Vagina (tissue), 2 donors: ENCODE measurements around the gene EIF2B4. TPM values are rescaled to one million over a fixed set of nuclear protein-coding genes. Genes with fewer than 3 reads are reported as not detected.

Source experiments
- DNase-seq, 2 donors: peaks; one replicate each; pipeline ENCODE4 v3.0.0-alpha.2; 2017; ENCODE audit errors: extremely low spot score in 2 of 2
- H3K27ac ChIP-seq: fragments of 200-600 bp; sonication (generic); one replicate; pipeline ENCODE4 v1.5.1; 2019
- H3K27me3 ChIP-seq: fragments of 200-600 bp; sonication (generic); one replicate; pipeline ENCODE4 v1.5.1; 2019
- H3K36me3 ChIP-seq, 2 donors: fragments of 200-600 bp; sonication (generic); one replicate each; pipeline ENCODE4 v1.5.1; 2017 to 2019
- H3K4me1 ChIP-seq: fragments of 200-600 bp; sonication (generic); one replicate; pipeline ENCODE4 v1.5.1; 2019
- H3K4me3 ChIP-seq, 2 donors: fragments of 200-600 bp; sonication (generic); 1 replicate in 1 of 2; 2 replicates in 1 of 2; pipeline ENCODE4 v1.5.1; 2016 to 2019
- H3K9me3 ChIP-seq: fragments of 200-600 bp; sonication (generic); one replicate; pipeline ENCODE4 v1.5.1; 2019
- POLR2A ChIP-seq, 2 donors: fragments of 450-650 bp; IDR thresholded peaks; one replicate each; pipeline ENCODE4 v1.6.1; 2017; ENCODE audit warnings: antibody characterized with exemption in 2 of 2, mild to moderate bottlenecking in 2 of 2, moderate library complexity in 2 of 2
- POLR2AphosphoS5 ChIP-seq, 2 donors: sonication (generic); formaldehyde crosslinking; IDR thresholded peaks; one replicate each; pipeline ENCODE4 v1.9.0; 2017; ENCODE audit warnings: antibody characterized with exemption in 2 of 2, mild to moderate bottlenecking in 2 of 2, low read depth in 1 of 2; ENCODE audit not compliant: insufficient read depth in 1 of 2
- intact Hi-C: fragments of 100-400 bp; cut with DNase I; formaldehyde crosslinking; loops from one replicate; pipeline ENCODE4 v1.15.1; 2023
- total RNA-seq: library from RNA; depleted of rRNA; stranded (reverse); fragments of >200 nt; gene quantifications from one replicate; pipeline ENCODE4 v1.2.3, GENCODE V29; 2016
- TF ChIP-seq, protein P1 (sequence below), 3 experiments: fragments of 450-650 bp in 2 of 3; fragments of 200-600 bp in 1 of 3; sonication (generic) in 1 of 3; IDR thresholded peaks; one replicate each; pipeline ENCODE4 v1.5.1; 2017 to 2019; ENCODE audit warnings: antibody characterized with exemption in 3 of 3, mild to moderate bottlenecking in 2 of 3, moderate library complexity in 2 of 3

EIF2B4 gene
- total RNA-seq, 1 donor from 2014 or later, result 37.1 TPM

DNA sequence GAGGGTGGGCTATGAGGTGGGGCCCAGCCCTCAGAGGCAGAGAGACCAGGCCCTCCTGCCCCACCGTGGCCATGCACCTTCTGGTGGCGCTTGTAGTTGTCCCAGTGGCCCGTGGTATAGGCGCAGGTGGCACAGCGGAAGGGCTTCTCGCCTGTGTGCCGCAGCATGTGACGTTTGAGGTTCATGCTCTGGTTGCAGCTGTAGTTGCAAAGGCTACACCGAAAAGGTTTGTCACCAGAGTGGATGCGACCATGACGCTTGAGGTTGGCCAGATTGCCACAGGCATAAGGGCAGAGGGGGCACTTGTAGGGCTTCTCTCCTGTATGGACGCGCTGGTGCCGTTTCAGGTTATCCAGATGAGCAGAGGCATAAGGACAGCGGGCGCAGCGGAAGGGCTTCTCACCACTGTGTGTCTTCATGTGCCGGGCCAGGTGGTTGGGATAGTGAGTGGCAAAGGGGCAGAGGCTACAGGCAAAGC lies 7.5 kb upstream of the EIF2B4 start:
- no peak overlapping the region for H3K27ac ChIP-seq

GRCh38 chr2:27376866-27377617 lies 6.9 kb upstream of the EIF2B4 start:
- no peak overlapping the region for H3K27ac ChIP-seq
- no peak for TF ChIP-seq POLR2AphosphoS5 (IDR thresholded peaks at IDR 0.05; ENCODE audit: insufficient read depth in 1 of 2, low read depth in 1 of 2)
- TF ChIP-seq POLR2A (IDR thresholded peaks at IDR 0.05), result no peak
- TF ChIP-seq, protein P1, sequence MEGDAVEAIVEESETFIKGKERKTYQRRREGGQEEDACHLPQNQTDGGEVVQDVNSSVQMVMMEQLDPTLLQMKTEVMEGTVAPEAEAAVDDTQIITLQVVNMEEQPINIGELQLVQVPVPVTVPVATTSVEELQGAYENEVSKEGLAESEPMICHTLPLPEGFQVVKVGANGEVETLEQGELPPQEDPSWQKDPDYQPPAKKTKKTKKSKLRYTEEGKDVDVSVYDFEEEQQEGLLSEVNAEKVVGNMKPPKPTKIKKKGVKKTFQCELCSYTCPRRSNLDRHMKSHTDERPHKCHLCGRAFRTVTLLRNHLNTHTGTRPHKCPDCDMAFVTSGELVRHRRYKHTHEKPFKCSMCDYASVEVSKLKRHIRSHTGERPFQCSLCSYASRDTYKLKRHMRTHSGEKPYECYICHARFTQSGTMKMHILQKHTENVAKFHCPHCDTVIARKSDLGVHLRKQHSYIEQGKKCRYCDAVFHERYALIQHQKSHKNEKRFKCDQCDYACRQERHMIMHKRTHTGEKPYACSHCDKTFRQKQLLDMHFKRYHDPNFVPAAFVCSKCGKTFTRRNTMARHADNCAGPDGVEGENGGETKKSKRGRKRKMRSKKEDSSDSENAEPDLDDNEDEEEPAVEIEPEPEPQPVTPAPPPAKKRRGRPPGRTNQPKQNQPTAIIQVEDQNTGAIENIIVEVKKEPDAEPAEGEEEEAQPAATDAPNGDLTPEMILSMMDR (IDR thresholded peaks at IDR 0.05), result no peak
- H3K27me3 ChIP-seq, result no peaks in the 10 kb centered on the region
- H3K4me1 ChIP-seq, result peaks cover 29% of the 10 kb centered on the region
- H3K9me3 ChIP-seq, result no peaks in the 10 kb centered on the region
- H3K36me3 ChIP-seq, result peaks cover 0 to 57% of the 10 kb centered on the region in 2 donors
- no peak for DNase-seq
- no peak overlapping the region for H3K4me3 ChIP-seq
- intact Hi-C loops, result no loop called here

More for the DNA sequence above, 7.5 kb upstream of the EIF2B4 start:
- H3K36me3 ChIP-seq, result peaks cover 0 to 63% of the 10 kb centered on the region in 2 donors
- peaks cover 23% of the 10 kb centered on the region for H3K4me1 ChIP-seq
- DNase-seq, result no peak
- no peaks in the 10 kb centered on the region for H3K27me3 ChIP-seq
- no peaks in the 10 kb centered on the region for H3K9me3 ChIP-seq
- intact Hi-C loops, result no loop called here
- no peak for TF ChIP-seq POLR2AphosphoS5 (IDR thresholded peaks at IDR 0.05; ENCODE audit: insufficient read depth in 1 of 2, low read depth in 1 of 2)
- TF ChIP-seq, protein P1 (IDR thresholded peaks at IDR 0.05), result no peak
- TF ChIP-seq POLR2A (IDR thresholded peaks at IDR 0.05), result no peak
- no peak overlapping the region for H3K4me3 ChIP-seq

DNA sequence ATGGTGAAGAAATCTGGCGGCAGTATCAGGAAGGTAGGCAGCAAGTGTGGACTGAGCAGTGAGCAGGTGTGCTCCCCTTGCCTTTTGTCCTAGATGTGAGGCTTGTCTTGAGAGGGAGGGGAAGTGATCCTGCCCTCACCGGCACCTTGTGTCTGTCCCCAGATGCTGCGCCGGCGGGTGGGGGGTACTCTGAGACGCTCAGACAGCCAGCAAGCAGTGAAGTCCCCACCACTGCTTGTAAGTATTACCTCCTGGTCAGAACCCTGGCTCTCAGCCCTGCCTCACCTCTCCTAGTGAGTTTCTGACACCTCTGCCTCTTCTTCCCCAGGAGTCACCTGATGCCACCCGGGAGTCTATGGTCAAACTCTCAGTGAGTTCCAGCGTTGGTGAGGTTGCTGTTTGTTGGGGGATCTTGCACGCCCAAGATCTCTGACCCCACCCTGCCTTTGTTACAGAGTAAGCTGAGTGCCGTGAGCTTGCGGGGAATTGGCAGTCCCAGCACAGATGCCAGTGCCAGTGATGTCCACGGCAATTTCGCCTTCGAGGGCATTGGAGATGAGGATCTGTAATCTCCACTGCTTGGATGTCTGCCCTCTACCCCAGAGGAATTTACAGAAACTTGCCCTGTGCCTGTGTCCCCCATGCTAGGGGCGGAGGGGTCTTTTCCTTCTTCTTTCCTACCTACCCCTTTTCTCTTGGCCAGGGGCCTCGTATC lies 6.2 kb upstream of the EIF2B4 start:
- H3K27ac ChIP-seq, result no peak overlapping the region
- H3K36me3 ChIP-seq, result peaks cover 0 to 55% of the 10 kb centered on the region in 2 donors
- TF ChIP-seq POLR2A (IDR thresholded peaks at IDR 0.05) (no peak), POLR2AphosphoS5 (IDR thresholded peaks at IDR 0.05; ENCODE audit: insufficient read depth in 1 of 2, low read depth in 1 of 2) (no peak)
- TF ChIP-seq, protein P1 (IDR thresholded peaks at IDR 0.05), result no peak
- H3K4me3 ChIP-seq, result no peak overlapping the region
- H3K27me3 ChIP-seq, result no peaks in the 10 kb centered on the region
- peaks cover 36% of the 10 kb centered on the region for H3K4me1 ChIP-seq
- DNase-seq, result no peak
- intact Hi-C loops, result no loop called here
- no peaks in the 10 kb centered on the region for H3K9me3 ChIP-seq

GRCh38 chr2:27375513-27376099 lies 5.5 kb upstream of the EIF2B4 start:
- peaks cover 34% of the 10 kb centered on the region for H3K4me1 ChIP-seq
- intact Hi-C loops, result no loop called here
- H3K36me3 ChIP-seq, result peaks cover 0 to 55% of the 10 kb centered on the region in 2 donors

More at GRCh38 chr2:27375513-27376099, 5.5 kb upstream of the EIF2B4 start:
- Histone ChIP-seq H3K27ac (no peak overlapping the region), H3K4me3 (no peak overlapping the region), H3K9me3 (no peaks in the 10 kb centered on the region), H3K27me3 (no peaks in the 10 kb centered on the region)
- DNase-seq, result no peak
- TF ChIP-seq POLR2A (IDR thresholded peaks at IDR 0.05) (no peak), POLR2AphosphoS5 (IDR thresholded peaks at IDR 0.05; ENCODE audit: insufficient read depth in 1 of 2, low read depth in 1 of 2) (no peak)
- TF ChIP-seq, protein P1 (IDR thresholded peaks at IDR 0.05), result no peak
